GM23338 (cell line): ENCODE measurements around the gene CDH4. TPM values are rescaled to one million over a fixed set of nuclear protein-coding genes. Genes with fewer than 3 reads are reported as not detected.

Experiments
- ATAC-seq: fragments of 200-7000 bp; cut with Tn5 transposase; 3 replicates; pipeline ENCODE4 v1.9.1; 2020
- DNase-seq: peaks from one replicate; pipeline ENCODE4 v3.0.0-alpha.2; 2015; ENCODE audit warnings: low spot score
- H2AFZ ChIP-seq: fragments of 200-600 bp; sonication (generic); 2 replicates; pipeline ENCODE4 v1.8.0; 2016; ENCODE audit warnings: antibody characterized with exemption, mild to moderate bottlenecking, moderate library complexity
- H3F3A ChIP-seq: fragments of 200-600 bp; sonication (generic); replicated peaks from 2 replicates; pipeline ENCODE4 v1.8.0; 2017; ENCODE audit warnings: antibody characterized with exemption, mixed run types, low read depth
- H3K27ac ChIP-seq: fragments of 200-600 bp; sonication (generic); 2 replicates; pipeline ENCODE4 v1.6.1; 2016; ENCODE audit warnings: low read depth
- H3K27me3 ChIP-seq: fragments of 200-600 bp; sonication (generic); 2 replicates; pipeline ENCODE4 v1.8.0; 2016; ENCODE audit warnings: mild to moderate bottlenecking, mixed run types, moderate library complexity; ENCODE audit not compliant: insufficient read depth
- H3K36me3 ChIP-seq: fragments of 200-600 bp; sonication (generic); 2 replicates; pipeline ENCODE4 v1.8.0; 2016; ENCODE audit warnings: mild to moderate bottlenecking; ENCODE audit not compliant: insufficient read depth
- H3K4me1 ChIP-seq: fragments of 200-600 bp; sonication (generic); 2 replicates; pipeline ENCODE4 v1.8.0; 2016; ENCODE audit warnings: mild to moderate bottlenecking, moderate library complexity; ENCODE audit not compliant: insufficient read depth
- H3K4me2 ChIP-seq: fragments of 200-600 bp; sonication (generic); 2 replicates; pipeline ENCODE4 v1.7.1; 2017; ENCODE audit warnings: mixed run types
- H3K4me3 ChIP-seq: fragments of 200-600 bp; sonication (generic); 2 replicates; pipeline ENCODE4 v1.6.1; 2016; ENCODE audit warnings: mixed run types
- H3K79me2 ChIP-seq: fragments of 200-600 bp; sonication (generic); replicated peaks from 2 replicates; pipeline ENCODE4 v1.8.0; 2017; ENCODE audit warnings: mild to moderate bottlenecking; ENCODE audit not compliant: insufficient read depth
- H3K9me2 ChIP-seq: fragments of 200-600 bp; sonication (generic); 2 replicates; pipeline ENCODE4 v1.8.0; 2017; ENCODE audit not compliant: insufficient read depth
- H4K20me1 ChIP-seq: fragments of 200-600 bp; sonication (generic); replicated peaks from 2 replicates; pipeline ENCODE4 v1.8.0; 2017; ENCODE audit warnings: mild to moderate bottlenecking; ENCODE audit not compliant: insufficient read depth
- H3K27ac Mint-ChIP-seq: 2 replicates; pipeline ENCODE4 v1.8.0; 2020; ENCODE audit warnings: inconsistent platforms, mild to moderate bottlenecking, moderate library complexity, mixed read lengths
- H3K27me3 Mint-ChIP-seq: 3 replicates; pipeline ENCODE4 v1.8.0; 2022; ENCODE audit warnings: low read depth, mild to moderate bottlenecking, moderate library complexity, mixed read lengths, inconsistent platforms; ENCODE audit not compliant: insufficient read depth, poor library complexity
- H3K36me3 Mint-ChIP-seq: 3 replicates; pipeline ENCODE4 v1.8.0; 2021; ENCODE audit warnings: low read depth, mild to moderate bottlenecking, inconsistent platforms, moderate library complexity, mixed read lengths
- H3K4me1 Mint-ChIP-seq: 3 replicates; pipeline ENCODE4 v1.8.0; 2020; ENCODE audit warnings: mild to moderate bottlenecking, inconsistent platforms, mixed read lengths
- H3K4me3 Mint-ChIP-seq: 3 replicates; pipeline ENCODE4 v1.8.0; 2021; ENCODE audit warnings: moderate library complexity, mild to moderate bottlenecking, inconsistent platforms, mixed read lengths
- H3K9me3 Mint-ChIP-seq: 3 replicates; pipeline ENCODE4 v1.8.0; 2020; ENCODE audit warnings: moderate library complexity, mild to moderate bottlenecking, inconsistent platforms, mixed read lengths
- CREB1 ChIP-seq: fragments of 250-450 bp; sonication (Bioruptor Pico); IDR thresholded peaks from 2 replicates; pipeline ENCODE4 v1.5.0; 2020; ENCODE audit warnings: low read depth, mild to moderate bottlenecking, moderate library complexity
- EZH2 ChIP-seq: fragments of 200-600 bp; sonication (generic); IDR thresholded peaks from one replicate; pipeline ENCODE4 v1.8.0; 2017; ENCODE audit warnings: antibody characterized with exemption, mild to moderate bottlenecking, low read depth; ENCODE audit not compliant: unreplicated experiment
- JUNB ChIP-seq: IDR thresholded peaks from one replicate; pipeline ENCODE4 v1.6.1; 2016; ENCODE audit warnings: antibody characterized with exemption; ENCODE audit not compliant: unreplicated experiment
- NANOG ChIP-seq: IDR thresholded peaks from 2 replicates; pipeline ENCODE4 v1.6.1; 2016; ENCODE audit warnings: antibody characterized with exemption, borderline replicate concordance
- ZNF114 ChIP-seq: fragments of 250-450 bp; sonication (Bioruptor Pico); IDR thresholded peaks from 2 replicates; pipeline ENCODE4 v1.5.0; 2020; ENCODE audit warnings: mild to moderate bottlenecking, moderate library complexity
- polyA plus RNA-seq: library from polyadenylated mRNA; unstranded; fragments of >200 nt; fragmentation: Nextera tagmentation; extraction: Ambion mirVana; gene quantifications from 2 replicates; pipeline ENCODE4 v1.2.1, GENCODE V29; 2016
- total RNA-seq: library from RNA; depleted of rRNA; stranded (reverse); fragments of >200 nt; shearing (Covaris generic); gene quantifications from 2 replicates; pipeline ENCODE4 v1.2.3, GENCODE V29; 2014
- TF ChIP-seq, protein P1 (sequence below): IDR thresholded peaks from one replicate; pipeline ENCODE4 v1.6.1; 2018; ENCODE audit warnings: antibody characterized with exemption; ENCODE audit not compliant: unreplicated experiment
- TF ChIP-seq, protein P2 (sequence below): fragments of 250-450 bp; sonication (Bioruptor Pico); IDR thresholded peaks from 2 replicates; pipeline ENCODE4 v1.5.0; 2020; ENCODE audit warnings: mild to moderate bottlenecking, moderate library complexity
- TF ChIP-seq, protein P3 (sequence below), 2 experiments: fragments of 200-600 bp in 1 of 2; sonication (generic) in 1 of 2; conservative IDR thresholded peaks; 2 replicates each; pipeline versions ENCODE4 v1.5.1 to v1.6.1; 2016 to 2017; ENCODE audit warnings: antibody characterized with exemption in 2 of 2, low read depth in 2 of 2, mild to moderate bottlenecking in 2 of 2, moderate library complexity in 1 of 2

The CDH4 gene
- total and polyA plus RNA-seq, 2 experiments from 2014 or later: 1.2 to 4.2 TPM

DNA sequence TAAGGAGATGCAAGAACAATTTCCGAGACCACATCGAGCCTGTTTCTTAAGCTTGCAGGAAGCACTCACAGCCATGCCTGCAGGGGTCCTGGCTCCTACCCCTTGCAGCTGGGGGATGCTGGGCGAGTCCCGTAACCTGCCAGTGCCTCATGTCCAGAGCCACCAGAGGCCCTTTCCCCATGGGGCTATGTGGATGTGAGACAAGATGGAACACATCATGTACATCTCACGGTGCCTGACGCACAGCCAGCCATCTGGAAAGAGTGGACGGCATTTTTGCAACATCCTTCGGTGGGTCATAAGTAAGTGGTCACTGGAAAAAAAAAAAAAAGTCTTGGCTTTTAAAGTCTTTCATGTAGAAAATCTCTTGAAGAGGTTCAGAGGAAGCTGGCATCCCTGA lies 72.8 kb downstream of the CDH4 start:
- Histone ChIP-seq H4K20me1 (no peaks in the 10 kb centered on the region; the same call in 1 of the 2 replicates), H3K4me1 (no peaks in the 10 kb centered on the region), H3K36me3 (no peaks in the 10 kb centered on the region), H2AFZ (no peak overlapping the region), H3K9me2 (no peaks in the 10 kb centered on the region), H3K4me3 (no peak overlapping the region), H3K4me2 (no peak overlapping the region), H3K27me3 (peaks cover 4% of the 10 kb centered on the region; the same call in 1 of the 2 replicates), H3K79me2 (no peaks in the 10 kb centered on the region), H3F3A (no peaks in the 10 kb centered on the region), H3K27ac (no peak overlapping the region)
- Mint-ChIP-seq H3K27me3 (peaks cover 6% of the 10 kb centered on the region), H3K27ac (no peak overlapping the region), H3K4me1 (peaks cover 6% of the 10 kb centered on the region; the same call in 2 of the 3 replicates), H3K9me3 (no peaks in the 10 kb centered on the region), H3K36me3 (no peaks in the 10 kb centered on the region), H3K4me3 (no peak overlapping the region)
- TF ChIP-seq NANOG (no peak), CREB1 (CRISPR knock-in tag) (no peak), ZNF114 (CRISPR knock-in tag) (no peak), JUNB (no peak)
- DNase-seq (no peak), ATAC-seq (no peak)

DNA sequence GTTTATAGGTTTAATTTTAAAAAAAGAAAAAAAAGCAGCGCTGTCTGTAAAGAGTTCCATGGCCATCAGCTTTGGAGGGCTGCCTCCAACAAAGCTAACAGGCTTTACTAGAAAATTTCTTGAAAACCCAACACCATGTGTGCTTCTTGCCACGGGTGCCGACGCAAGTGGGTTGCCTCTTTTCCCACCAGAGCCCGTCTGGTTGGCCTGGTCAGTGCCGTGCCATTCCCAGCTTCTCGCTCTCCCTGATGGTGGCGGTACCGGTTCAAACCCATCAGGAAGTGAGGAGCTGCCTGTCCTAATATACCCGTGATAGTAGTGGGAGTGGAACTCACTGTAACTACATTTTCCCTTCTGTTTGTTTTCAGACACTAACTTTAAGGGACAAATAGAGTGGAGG lies 73.7 kb downstream of the CDH4 start:
- TF ChIP-seq, protein P1, sequence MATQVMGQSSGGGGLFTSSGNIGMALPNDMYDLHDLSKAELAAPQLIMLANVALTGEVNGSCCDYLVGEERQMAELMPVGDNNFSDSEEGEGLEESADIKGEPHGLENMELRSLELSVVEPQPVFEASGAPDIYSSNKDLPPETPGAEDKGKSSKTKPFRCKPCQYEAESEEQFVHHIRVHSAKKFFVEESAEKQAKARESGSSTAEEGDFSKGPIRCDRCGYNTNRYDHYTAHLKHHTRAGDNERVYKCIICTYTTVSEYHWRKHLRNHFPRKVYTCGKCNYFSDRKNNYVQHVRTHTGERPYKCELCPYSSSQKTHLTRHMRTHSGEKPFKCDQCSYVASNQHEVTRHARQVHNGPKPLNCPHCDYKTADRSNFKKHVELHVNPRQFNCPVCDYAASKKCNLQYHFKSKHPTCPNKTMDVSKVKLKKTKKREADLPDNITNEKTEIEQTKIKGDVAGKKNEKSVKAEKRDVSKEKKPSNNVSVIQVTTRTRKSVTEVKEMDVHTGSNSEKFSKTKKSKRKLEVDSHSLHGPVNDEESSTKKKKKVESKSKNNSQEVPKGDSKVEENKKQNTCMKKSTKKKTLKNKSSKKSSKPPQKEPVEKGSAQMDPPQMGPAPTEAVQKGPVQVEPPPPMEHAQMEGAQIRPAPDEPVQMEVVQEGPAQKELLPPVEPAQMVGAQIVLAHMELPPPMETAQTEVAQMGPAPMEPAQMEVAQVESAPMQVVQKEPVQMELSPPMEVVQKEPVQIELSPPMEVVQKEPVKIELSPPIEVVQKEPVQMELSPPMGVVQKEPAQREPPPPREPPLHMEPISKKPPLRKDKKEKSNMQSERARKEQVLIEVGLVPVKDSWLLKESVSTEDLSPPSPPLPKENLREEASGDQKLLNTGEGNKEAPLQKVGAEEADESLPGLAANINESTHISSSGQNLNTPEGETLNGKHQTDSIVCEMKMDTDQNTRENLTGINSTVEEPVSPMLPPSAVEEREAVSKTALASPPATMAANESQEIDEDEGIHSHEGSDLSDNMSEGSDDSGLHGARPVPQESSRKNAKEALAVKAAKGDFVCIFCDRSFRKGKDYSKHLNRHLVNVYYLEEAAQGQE: no peak
- TF ChIP-seq, protein P2, sequence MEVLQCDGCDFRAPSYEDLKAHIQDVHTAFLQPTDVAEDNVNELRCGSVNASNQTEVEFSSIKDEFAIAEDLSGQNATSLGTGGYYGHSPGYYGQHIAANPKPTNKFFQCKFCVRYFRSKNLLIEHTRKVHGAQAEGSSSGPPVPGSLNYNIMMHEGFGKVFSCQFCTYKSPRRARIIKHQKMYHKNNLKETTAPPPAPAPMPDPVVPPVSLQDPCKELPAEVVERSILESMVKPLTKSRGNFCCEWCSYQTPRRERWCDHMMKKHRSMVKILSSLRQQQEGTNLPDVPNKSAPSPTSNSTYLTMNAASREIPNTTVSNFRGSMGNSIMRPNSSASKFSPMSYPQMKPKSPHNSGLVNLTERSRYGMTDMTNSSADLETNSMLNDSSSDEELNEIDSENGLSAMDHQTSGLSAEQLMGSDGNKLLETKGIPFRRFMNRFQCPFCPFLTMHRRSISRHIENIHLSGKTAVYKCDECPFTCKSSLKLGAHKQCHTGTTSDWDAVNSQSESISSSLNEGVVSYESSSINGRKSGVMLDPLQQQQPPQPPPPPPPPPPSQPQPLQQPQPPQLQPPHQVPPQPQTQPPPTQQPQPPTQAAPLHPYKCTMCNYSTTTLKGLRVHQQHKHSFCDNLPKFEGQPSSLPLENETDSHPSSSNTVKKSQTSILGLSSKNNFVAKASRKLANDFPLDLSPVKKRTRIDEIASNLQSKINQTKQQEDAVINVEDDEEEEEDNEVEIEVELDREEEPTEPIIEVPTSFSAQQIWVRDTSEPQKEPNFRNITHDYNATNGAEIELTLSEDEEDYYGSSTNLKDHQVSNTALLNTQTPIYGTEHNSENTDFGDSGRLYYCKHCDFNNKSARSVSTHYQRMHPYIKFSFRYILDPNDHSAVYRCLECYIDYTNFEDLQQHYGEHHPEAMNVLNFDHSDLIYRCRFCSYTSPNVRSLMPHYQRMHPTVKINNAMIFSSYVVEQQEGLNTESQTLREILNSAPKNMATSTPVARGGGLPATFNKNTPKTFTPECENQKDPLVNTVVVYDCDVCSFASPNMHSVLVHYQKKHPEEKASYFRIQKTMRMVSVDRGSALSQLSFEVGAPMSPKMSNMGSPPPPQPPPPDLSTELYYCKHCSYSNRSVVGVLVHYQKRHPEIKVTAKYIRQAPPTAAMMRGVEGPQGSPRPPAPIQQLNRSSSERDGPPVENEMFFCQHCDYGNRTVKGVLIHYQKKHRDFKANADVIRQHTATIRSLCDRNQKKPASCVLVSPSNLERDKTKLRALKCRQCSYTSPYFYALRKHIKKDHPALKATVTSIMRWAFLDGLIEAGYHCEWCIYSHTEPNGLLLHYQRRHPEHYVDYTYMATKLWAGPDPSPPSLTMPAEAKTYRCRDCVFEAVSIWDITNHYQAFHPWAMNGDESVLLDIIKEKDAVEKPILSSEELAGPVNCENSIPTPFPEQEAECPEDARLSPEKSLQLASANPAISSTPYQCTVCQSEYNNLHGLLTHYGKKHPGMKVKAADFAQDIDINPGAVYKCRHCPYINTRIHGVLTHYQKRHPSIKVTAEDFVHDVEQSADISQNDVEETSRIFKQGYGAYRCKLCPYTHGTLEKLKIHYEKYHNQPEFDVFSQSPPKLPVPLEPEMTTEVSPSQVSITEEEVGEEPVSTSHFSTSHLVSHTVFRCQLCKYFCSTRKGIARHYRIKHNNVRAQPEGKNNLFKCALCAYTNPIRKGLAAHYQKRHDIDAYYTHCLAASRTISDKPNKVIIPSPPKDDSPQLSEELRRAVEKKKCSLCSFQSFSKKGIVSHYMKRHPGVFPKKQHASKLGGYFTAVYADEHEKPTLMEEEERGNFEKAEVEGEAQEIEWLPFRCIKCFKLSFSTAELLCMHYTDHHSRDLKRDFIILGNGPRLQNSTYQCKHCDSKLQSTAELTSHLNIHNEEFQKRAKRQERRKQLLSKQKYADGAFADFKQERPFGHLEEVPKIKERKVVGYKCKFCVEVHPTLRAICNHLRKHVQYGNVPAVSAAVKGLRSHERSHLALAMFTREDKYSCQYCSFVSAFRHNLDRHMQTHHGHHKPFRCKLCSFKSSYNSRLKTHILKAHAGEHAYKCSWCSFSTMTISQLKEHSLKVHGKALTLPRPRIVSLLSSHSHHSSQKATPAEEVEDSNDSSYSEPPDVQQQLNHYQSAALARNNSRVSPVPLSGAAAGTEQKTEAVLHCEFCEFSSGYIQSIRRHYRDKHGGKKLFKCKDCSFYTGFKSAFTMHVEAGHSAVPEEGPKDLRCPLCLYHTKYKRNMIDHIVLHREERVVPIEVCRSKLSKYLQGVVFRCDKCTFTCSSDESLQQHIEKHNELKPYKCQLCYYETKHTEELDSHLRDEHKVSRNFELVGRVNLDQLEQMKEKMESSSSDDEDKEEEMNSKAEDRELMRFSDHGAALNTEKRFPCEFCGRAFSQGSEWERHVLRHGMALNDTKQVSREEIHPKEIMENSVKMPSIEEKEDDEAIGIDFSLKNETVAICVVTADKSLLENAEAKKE (CRISPR knock-in tag): no peak
- TF ChIP-seq, protein P3, sequence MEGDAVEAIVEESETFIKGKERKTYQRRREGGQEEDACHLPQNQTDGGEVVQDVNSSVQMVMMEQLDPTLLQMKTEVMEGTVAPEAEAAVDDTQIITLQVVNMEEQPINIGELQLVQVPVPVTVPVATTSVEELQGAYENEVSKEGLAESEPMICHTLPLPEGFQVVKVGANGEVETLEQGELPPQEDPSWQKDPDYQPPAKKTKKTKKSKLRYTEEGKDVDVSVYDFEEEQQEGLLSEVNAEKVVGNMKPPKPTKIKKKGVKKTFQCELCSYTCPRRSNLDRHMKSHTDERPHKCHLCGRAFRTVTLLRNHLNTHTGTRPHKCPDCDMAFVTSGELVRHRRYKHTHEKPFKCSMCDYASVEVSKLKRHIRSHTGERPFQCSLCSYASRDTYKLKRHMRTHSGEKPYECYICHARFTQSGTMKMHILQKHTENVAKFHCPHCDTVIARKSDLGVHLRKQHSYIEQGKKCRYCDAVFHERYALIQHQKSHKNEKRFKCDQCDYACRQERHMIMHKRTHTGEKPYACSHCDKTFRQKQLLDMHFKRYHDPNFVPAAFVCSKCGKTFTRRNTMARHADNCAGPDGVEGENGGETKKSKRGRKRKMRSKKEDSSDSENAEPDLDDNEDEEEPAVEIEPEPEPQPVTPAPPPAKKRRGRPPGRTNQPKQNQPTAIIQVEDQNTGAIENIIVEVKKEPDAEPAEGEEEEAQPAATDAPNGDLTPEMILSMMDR (conservative IDR thresholded peaks at IDR 0.05; ENCODE audit: low read depth in 2 of 2): peak in 1 of 2 experiments; percentile 33; a peak in 1 of 4 replicates
- TF ChIP-seq ZNF114 (CRISPR knock-in tag) (no peak), EZH2 (no peak)
- Histone ChIP-seq H3K4me3 (no peak overlapping the region), H3K4me2 (no peak overlapping the region), H3F3A (no peaks in the 10 kb centered on the region), H3K4me1 (no peaks in the 10 kb centered on the region), H3K27me3 (peaks cover 4% of the 10 kb centered on the region; the same call in 1 of the 2 replicates), H3K36me3 (no peaks in the 10 kb centered on the region), H2AFZ (no peak overlapping the region), H3K9me2 (no peaks in the 10 kb centered on the region), H4K20me1 (no peaks in the 10 kb centered on the region; the same call in 1 of the 2 replicates), H3K79me2 (no peaks in the 10 kb centered on the region), H3K27ac (no peak overlapping the region)
- DNase-seq (no peak), ATAC-seq (peak; percentile 52)
- Mint-ChIP-seq H3K9me3 (no peaks in the 10 kb centered on the region), H3K4me1 (peaks cover 6% of the 10 kb centered on the region; the same call in 2 of the 3 replicates), H3K4me3 (no peak overlapping the region), H3K36me3 (no peaks in the 10 kb centered on the region), H3K27ac (no peak overlapping the region), H3K27me3 (peaks cover 6% of the 10 kb centered on the region)
